Heart left ventricle (tissue), 16 donors: ENCODE results near the gene RNU1-4. TPM values are rescaled to one million over a fixed set of nuclear protein-coding genes. Genes with fewer than 3 reads are reported as not detected.

Experiments
- ATAC-seq, 4 donors: fragments of 200-7000 bp; cut with Tn5 transposase; one replicate each; pipeline ENCODE4 v1.9.1; 2020 to 2022; ENCODE audit warnings: moderate library complexity in 4 of 4, mild to moderate bottlenecking in 3 of 4, moderate number of reproducible peaks in 1 of 4
- DNase-seq, 5 donors: peaks; one replicate each; pipeline ENCODE4 v3.0.0-alpha.2; 2020
- H3K27ac ChIP-seq, 12 donors: fragments of 200-600 bp; sonication (generic) in 4 of 12; one replicate each; pipeline versions ENCODE4 v1.5.0 to v1.8.0; 2016 to 2022; ENCODE audit warnings: mild to moderate bottlenecking in 2 of 12
- H3K27me3 ChIP-seq, 9 donors: fragments of 200-600 bp; sonication (generic) in 2 of 9; one replicate each; pipeline versions ENCODE4 v1.5.1 to v1.8.0; 2016 to 2022; ENCODE audit warnings: mild to moderate bottlenecking in 3 of 9
- H3K36me3 ChIP-seq, 9 donors: fragments of 200-600 bp; sonication (generic) in 2 of 9; one replicate each; pipeline versions ENCODE4 v1.5.0 to v1.8.0; 2018 to 2022; ENCODE audit warnings: mild to moderate bottlenecking in 2 of 9
- H3K4me1 ChIP-seq, 12 donors: fragments of 200-600 bp; sonication (generic) in 4 of 12; one replicate each; pipeline versions ENCODE4 v1.5.0 to v1.8.0; 2016 to 2022; ENCODE audit warnings: mild to moderate bottlenecking in 3 of 12
- H3K4me3 ChIP-seq, 12 donors: fragments of 200-600 bp; sonication (generic) in 4 of 12; one replicate each; pipeline versions ENCODE4 v1.5.0 to v1.8.0; 2017 to 2022; ENCODE audit warnings: mild to moderate bottlenecking in 9 of 12, moderate library complexity in 4 of 12
- H3K9me3 ChIP-seq, 12 donors: fragments of 200-600 bp; sonication (generic) in 4 of 12; one replicate each; pipeline versions ENCODE4 v1.5.0 to v1.8.0; 2016 to 2022; ENCODE audit warnings: mild to moderate bottlenecking in 1 of 12
- CTCF ChIP-seq, 12 donors: fragments of 200-600 bp; sonication (generic) in 4 of 12; IDR thresholded peaks; one replicate each; pipeline versions ENCODE4 v1.5.0 to v1.8.0; 2018 to 2022; ENCODE audit warnings: antibody characterized with exemption in 12 of 12, mild to moderate bottlenecking in 5 of 12
- POLR2A ChIP-seq, 2 donors: fragments of 450-650 bp; IDR thresholded peaks; one replicate each; pipeline ENCODE4 v1.6.1; 2017; ENCODE audit warnings: antibody characterized with exemption in 2 of 2, mild to moderate bottlenecking in 2 of 2, moderate library complexity in 2 of 2
- WGBS, 4 donors: extraction: QIAGEN DNeasy Blood & Tissue Kit in 2 of 4; methylation state at CpG; one replicate each; pipeline versions ENCODE4 v1.1.5 to v1.1.7; 2013 to 2018; 5-methylcytosine and 5-hydroxymethylcytosine counted together
- intact Hi-C, 10 donors: fragments of 100-400 bp; cut with DNase I; formaldehyde crosslinking; loops; one replicate each; pipeline versions ENCODE4 v1.11.1 to v1.14.2; 2022
- polyA plus RNA-seq, 2 donors: library from polyadenylated mRNA; stranded (reverse); fragments of 200-250 nt; gene quantifications; one replicate each; pipeline ENCODE4 v1.2.3, GENCODE V29; 2013
- total RNA-seq, 9 donors: library from RNA; depleted of rRNA in 2 of 9; stranded (reverse); fragments of >200 nt in 2 of 9; fragmentation: NEBNext Ultra II Directional in 3 of 9; extraction: Animal tissue kit (Norgen Biotek cat#: 25700) in 3 of 9; gene quantifications; one replicate each; pipeline versions ENCODE4 v1.1.0 to v1.2.4, GENCODE V29; 2016 to 2023
- donor health status: ischemic (EF 13 %, LVEDD 7.1; RV severe dilation, severe dysfunction).
- donor health status: healthy with polysubstance abuse.
- donor health status: DM: no; HTN: yes; CAD: no.
- donor health status: DM: no; HTN: no; CAD: no.
- donor health status: ischemic (EF 25% LVEDD 6.9; RV normal size, moderate dysfunction).
- donor health status: ischemic (EF 25% LVEDD 5.7; RV mildly dilated, moderate dysfunction).
- donor health status: healthy.
- donor health status: DM: yes; HTN: yes; CAD: no.
- donor health status: ischemic (EF 35%, LVEDD 5.7; RV mildly dilated, moderate dysfunction).
- donor health status: nonischemic (EF 11% LVEDD 7.7; RV severe dilation, severe dysfunction).
- donor health status: DM: yes; HTN: yes; CAD: no.
- donor health status: PGD.
- donor health status: ischemic (EF 29% LVEDD 5.4; RV normal size, mild dysfunction).
- donor health status: nonischemic (EF 23%, LVEDD 6.1; RV moderate dilation, normal function).

Gene RNU1-4
- total and polyA plus RNA-seq, 11 donors: 364 to 3,776 (median 2,470) TPM; not detected in 4

- WGBS, 4 donors: 88 to 93% (median 91%) methylated on average over 16 of the region's 16 CpGs
- ATAC-seq (no peak), DNase-seq (peak in 2 of 5 donors; percentile 25 to 64)
- Histone ChIP-seq H3K4me3 (no peak overlapping the region), H3K4me1 (peaks cover 0 to 11% (median 0%) of the 10 kb centered on the region in 12 donors), H3K36me3 (no peaks in the 10 kb centered on the region), H3K27ac (no peak overlapping the region), H3K9me3 (no peaks in the 10 kb centered on the region), H3K27me3 (peaks cover 4 to 59% (median 16%) of the 10 kb centered on the region in 9 donors)
- no peak for TF ChIP-seq CTCF (IDR thresholded peaks at IDR 0.05)
- TF ChIP-seq POLR2A (IDR thresholded peaks at IDR 0.05): no peak
- intact Hi-C loops: loop anchor here in 3 of 10 donors (10.0 kb wide), 3 partner anchors 85 to 205 kb away; partner anchors contain the start of gene CROCC (in 1 of the 3)
Measured at GRCh38 chr1:16719571-16720350, 20.6 kb upstream of the RNU1-4 start.

GRCh38 chr1:16720351-16721223 is 19.7 kb upstream of the RNU1-4 start:
- peaks cover 0 to 11% (median 0%) of the 10 kb centered on the region in 12 donors for H3K4me1 ChIP-seq
- 83 to 87% (median 85%) methylated on average over 13 of the region's 13 CpGs for WGBS, 4 donors
- no peaks in the 10 kb centered on the region for H3K36me3 ChIP-seq
- TF ChIP-seq CTCF (IDR thresholded peaks at IDR 0.05) (no peak), POLR2A (IDR thresholded peaks at IDR 0.05) (no peak)
- H3K9me3 ChIP-seq: no peaks in the 10 kb centered on the region
- H3K27ac ChIP-seq: no peak overlapping the region
- DNase-seq (peak in 2 of 5 donors; percentile 35 to 73), ATAC-seq (no peak)
- peaks cover 9 to 68% (median 23%) of the 10 kb centered on the region in 9 donors for H3K27me3 ChIP-seq
- no peak overlapping the region for H3K4me3 ChIP-seq
- intact Hi-C loops: loop anchor here in 3 of 10 donors (10.0 kb wide), 3 partner anchors 86 to 204 kb away; partner anchors contain the start of gene CROCC (in 1 of the 3)

GRCh38 chr1:16721871-16722641 is 18.3 kb upstream of the RNU1-4 start:
- no peak overlapping the region for H3K4me3 ChIP-seq
- TF ChIP-seq CTCF (IDR thresholded peaks at IDR 0.05): no peak
- TF ChIP-seq POLR2A (IDR thresholded peaks at IDR 0.05): no peak
- peaks cover 5 to 66% (median 20%) of the 10 kb centered on the region in 9 donors for H3K27me3 ChIP-seq
- DNase-seq: no peak
- intact Hi-C loops: loop anchor here in 3 of 10 donors (10.0 kb wide), 3 partner anchors 87 to 203 kb away; partner anchors contain the start of gene CROCC (in 1 of the 3)
- no peaks in the 10 kb centered on the region for H3K36me3 ChIP-seq
- H3K27ac ChIP-seq: no peak overlapping the region
- no peaks in the 10 kb centered on the region for H3K9me3 ChIP-seq
- no peak for ATAC-seq
- peaks cover 0 to 11% (median 0%) of the 10 kb centered on the region in 12 donors for H3K4me1 ChIP-seq
- WGBS, 4 donors: 73 to 78% (median 75%) methylated on average over 11 of the region's 11 CpGs
